Breast epithelium (tissue), 4 donors: ENCODE measurements around the gene BBS12. TPM values are rescaled to one million over a fixed set of nuclear protein-coding genes. Genes with fewer than 3 reads are reported as not detected.

ENCODE experiments used
- DNase-seq, 2 donors: peaks; one replicate each; pipeline ENCODE4 v3.0.0-alpha.2; 2019; ENCODE audit warnings: low spot score in 2 of 2
- H3K27ac ChIP-seq, 2 donors: fragments of 200-600 bp; sonication (generic) in 1 of 2; one replicate each; pipeline ENCODE4 v1.5.1; 2016 to 2019; ENCODE audit warnings: mild to moderate bottlenecking in 1 of 2
- H3K27me3 ChIP-seq, 2 donors: fragments of 200-600 bp; sonication (generic) in 1 of 2; one replicate each; pipeline versions ENCODE4 v1.5.1 to v1.6.0; 2017 to 2019; ENCODE audit warnings: control low read depth in 1 of 2, mild to moderate bottlenecking in 1 of 2
- H3K36me3 ChIP-seq: fragments of 200-600 bp; one replicate; pipeline ENCODE4 v1.5.1; 2019
- H3K4me1 ChIP-seq, 2 donors: fragments of 200-600 bp; sonication (generic); one replicate each; pipeline ENCODE4 v1.5.1; 2016 to 2019; ENCODE audit warnings: control low read depth in 1 of 2
- H3K4me3 ChIP-seq, 3 donors: fragments of 200-600 bp; sonication (generic); 1 replicate in 2 of 3; 2 replicates in 1 of 3; pipeline ENCODE4 v1.5.1; 2016 to 2019; ENCODE audit warnings: mild to moderate bottlenecking in 3 of 3, moderate library complexity in 2 of 3
- H3K9me3 ChIP-seq, 2 donors: fragments of 200-600 bp; sonication (generic) in 1 of 2; one replicate each; pipeline ENCODE4 v1.5.1; 2016 to 2019; ENCODE audit warnings: control low read depth in 1 of 2
- POLR2A ChIP-seq: fragments of 450-650 bp; IDR thresholded peaks from one replicate; pipeline ENCODE4 v1.6.1; 2016; ENCODE audit warnings: antibody characterized with exemption, mild to moderate bottlenecking, moderate library complexity
- POLR2AphosphoS5 ChIP-seq, 3 donors: sonication (generic); formaldehyde crosslinking; IDR thresholded peaks; one replicate each; pipeline ENCODE4 v1.6.1; 2017; ENCODE audit warnings: antibody characterized with exemption in 3 of 3
- intact Hi-C: fragments of 100-400 bp; cut with DNase I; formaldehyde crosslinking; loops from one replicate; pipeline ENCODE4 v1.15.1; 2023; ENCODE audit warnings: low total_unique reads
- total RNA-seq, 3 donors: library from RNA; depleted of rRNA; stranded (reverse); fragments of >200 nt; gene quantifications; one replicate each; pipeline ENCODE4 v1.1.0, GENCODE V29; 2016
- TF ChIP-seq, protein P1 (sequence below), 3 donors: fragments of 450-650 bp; IDR thresholded peaks; one replicate each; pipeline ENCODE4 v1.5.1; 2016 to 2017; ENCODE audit warnings: antibody characterized with exemption in 3 of 3, mild to moderate bottlenecking in 3 of 3, moderate library complexity in 3 of 3

Gene BBS12
- total RNA-seq, 3 donors from 2014 or later, result 2.7 to 15.2 (median 5.6) TPM

DNA sequence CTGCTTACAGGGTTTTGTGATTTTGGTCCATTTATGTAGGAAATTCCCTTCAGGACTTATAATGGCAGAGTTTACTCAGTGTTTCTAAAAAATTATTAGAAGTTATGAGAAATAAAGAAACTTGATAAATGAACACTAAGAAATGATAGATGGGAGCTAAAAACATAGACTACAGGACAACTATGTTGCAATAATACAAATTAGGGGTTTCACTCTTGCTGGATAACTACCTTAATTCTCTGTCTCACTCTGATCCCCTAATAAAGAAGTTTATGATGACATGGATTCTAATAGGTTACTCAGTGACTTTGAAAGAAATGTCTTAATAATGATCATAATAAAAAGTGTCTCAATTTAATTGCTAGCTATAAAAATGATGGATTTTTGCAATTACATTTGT is 23.3 kb upstream of the BBS12 start:
- Histone ChIP-seq H3K27ac (no peak overlapping the region), H3K27me3 (no peaks in the 10 kb centered on the region), H3K9me3 (no peaks in the 10 kb centered on the region), H3K4me1 (no peaks in the 10 kb centered on the region), H3K4me3 (no peak overlapping the region), H3K36me3 (no peaks in the 10 kb centered on the region)
- DNase-seq, result no peak
- intact Hi-C loops, result no loop called here
- TF ChIP-seq, protein P1, sequence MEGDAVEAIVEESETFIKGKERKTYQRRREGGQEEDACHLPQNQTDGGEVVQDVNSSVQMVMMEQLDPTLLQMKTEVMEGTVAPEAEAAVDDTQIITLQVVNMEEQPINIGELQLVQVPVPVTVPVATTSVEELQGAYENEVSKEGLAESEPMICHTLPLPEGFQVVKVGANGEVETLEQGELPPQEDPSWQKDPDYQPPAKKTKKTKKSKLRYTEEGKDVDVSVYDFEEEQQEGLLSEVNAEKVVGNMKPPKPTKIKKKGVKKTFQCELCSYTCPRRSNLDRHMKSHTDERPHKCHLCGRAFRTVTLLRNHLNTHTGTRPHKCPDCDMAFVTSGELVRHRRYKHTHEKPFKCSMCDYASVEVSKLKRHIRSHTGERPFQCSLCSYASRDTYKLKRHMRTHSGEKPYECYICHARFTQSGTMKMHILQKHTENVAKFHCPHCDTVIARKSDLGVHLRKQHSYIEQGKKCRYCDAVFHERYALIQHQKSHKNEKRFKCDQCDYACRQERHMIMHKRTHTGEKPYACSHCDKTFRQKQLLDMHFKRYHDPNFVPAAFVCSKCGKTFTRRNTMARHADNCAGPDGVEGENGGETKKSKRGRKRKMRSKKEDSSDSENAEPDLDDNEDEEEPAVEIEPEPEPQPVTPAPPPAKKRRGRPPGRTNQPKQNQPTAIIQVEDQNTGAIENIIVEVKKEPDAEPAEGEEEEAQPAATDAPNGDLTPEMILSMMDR (IDR thresholded peaks at IDR 0.05), result no peak
- no peak for TF ChIP-seq POLR2A
- no peak for TF ChIP-seq POLR2AphosphoS5 (IDR thresholded peaks at IDR 0.05)

DNA sequence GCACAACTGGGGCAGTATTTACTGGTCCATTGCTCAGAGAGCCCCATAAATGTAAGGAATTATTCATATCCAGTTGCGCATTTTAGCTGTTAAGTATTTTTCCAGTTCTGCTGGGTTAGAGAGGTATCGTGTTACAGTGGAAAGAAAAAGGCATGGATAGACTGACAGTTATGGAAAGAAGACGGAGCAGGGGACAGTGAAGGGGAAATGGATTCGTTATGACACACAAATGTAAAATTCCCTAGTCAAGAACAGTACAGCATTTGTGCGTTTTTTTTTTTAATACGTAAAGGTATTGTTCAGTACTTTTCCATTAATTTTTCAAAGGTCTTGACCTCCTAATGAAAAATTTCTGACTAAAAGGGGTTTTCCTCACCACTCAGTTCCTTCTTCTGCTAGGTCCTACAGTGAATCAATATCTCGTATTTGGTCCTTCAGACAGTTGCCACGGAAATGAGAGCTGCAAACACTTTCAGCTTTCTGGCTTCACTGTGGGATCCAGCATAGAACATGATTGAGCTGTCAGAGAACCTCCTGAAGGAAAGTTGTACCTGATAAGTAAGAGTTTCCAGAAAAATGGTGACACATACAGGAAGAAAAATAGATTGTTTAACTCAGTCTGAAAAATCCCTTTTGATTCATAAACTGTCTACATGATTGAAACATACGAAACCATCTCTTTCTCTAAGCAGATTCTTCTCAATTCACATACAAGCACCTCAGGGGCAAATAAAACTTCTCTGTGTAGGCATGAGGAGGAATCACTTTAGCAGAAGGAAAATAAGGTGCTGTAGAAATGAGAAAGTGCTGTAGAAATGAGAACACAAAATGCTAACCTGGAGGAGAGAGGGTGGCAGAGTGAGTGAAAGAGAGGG is 21.8 kb upstream of the BBS12 start:
- DNase-seq, result no peak
- Histone ChIP-seq H3K27ac (no peak overlapping the region), H3K4me1 (no peaks in the 10 kb centered on the region), H3K27me3 (no peaks in the 10 kb centered on the region), H3K4me3 (no peak overlapping the region), H3K36me3 (no peaks in the 10 kb centered on the region), H3K9me3 (no peaks in the 10 kb centered on the region)
- intact Hi-C loops, result no loop called here
- TF ChIP-seq POLR2A (no peak), POLR2AphosphoS5 (IDR thresholded peaks at IDR 0.05) (no peak)
- TF ChIP-seq, protein P1 (IDR thresholded peaks at IDR 0.05), result no peak

DNA sequence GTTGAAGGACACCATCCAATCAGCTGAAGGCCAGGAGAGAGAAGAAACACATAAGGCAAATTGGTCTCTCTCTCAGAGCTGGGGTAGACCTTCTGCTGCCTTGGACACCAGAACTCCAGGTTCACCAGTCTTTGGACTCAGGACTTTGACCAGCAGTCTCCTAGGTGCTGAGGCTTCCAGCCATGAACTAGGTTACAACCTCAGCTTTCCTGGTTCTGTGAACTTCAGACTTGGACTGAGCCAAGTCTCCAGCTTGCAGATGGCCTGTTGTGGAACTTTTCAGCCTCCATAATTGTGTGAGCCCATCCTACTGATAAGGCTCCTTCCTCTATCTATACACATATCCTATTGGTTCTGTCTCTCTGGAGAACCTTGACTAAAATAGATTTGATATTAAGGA is 20.6 kb upstream of the BBS12 start:
- Histone ChIP-seq H3K27ac (no peak overlapping the region), H3K36me3 (no peaks in the 10 kb centered on the region), H3K4me3 (no peak overlapping the region), H3K27me3 (no peaks in the 10 kb centered on the region), H3K9me3 (no peaks in the 10 kb centered on the region), H3K4me1 (no peaks in the 10 kb centered on the region)
- intact Hi-C loops, result no loop called here
- no peak for TF ChIP-seq POLR2A
- TF ChIP-seq POLR2AphosphoS5 (IDR thresholded peaks at IDR 0.05), result no peak
- TF ChIP-seq, protein P1 (IDR thresholded peaks at IDR 0.05), result no peak
- no peak for DNase-seq

DNA sequence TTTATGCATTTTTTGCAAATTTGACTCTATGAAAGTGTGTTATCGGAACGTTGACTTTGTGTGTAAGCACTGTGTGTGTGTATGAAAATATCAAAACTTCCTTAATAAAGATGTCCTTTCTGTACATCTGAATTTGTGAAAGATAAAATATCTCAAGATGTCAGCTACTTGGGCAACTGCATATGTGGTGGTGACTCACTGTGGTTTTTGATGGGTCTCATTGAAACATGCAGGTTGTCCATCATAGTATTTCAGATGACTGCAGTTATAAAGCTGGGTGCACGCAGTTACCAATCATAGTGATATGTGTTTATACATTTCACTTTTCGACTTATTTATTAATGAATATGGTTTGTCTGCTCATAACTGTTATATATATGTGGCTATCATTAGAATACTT is 19.7 kb upstream of the BBS12 start:
- H3K27me3 ChIP-seq, result no peaks in the 10 kb centered on the region
- intact Hi-C loops, result no loop called here
- H3K4me1 ChIP-seq, result no peaks in the 10 kb centered on the region
- H3K36me3 ChIP-seq, result no peaks in the 10 kb centered on the region
- no peaks in the 10 kb centered on the region for H3K9me3 ChIP-seq
- TF ChIP-seq POLR2A (no peak), POLR2AphosphoS5 (IDR thresholded peaks at IDR 0.05) (no peak)
- TF ChIP-seq, protein P1 (IDR thresholded peaks at IDR 0.05), result no peak
- H3K27ac ChIP-seq, result no peak overlapping the region
- H3K4me3 ChIP-seq, result no peak overlapping the region
- no peak for DNase-seq

DNA sequence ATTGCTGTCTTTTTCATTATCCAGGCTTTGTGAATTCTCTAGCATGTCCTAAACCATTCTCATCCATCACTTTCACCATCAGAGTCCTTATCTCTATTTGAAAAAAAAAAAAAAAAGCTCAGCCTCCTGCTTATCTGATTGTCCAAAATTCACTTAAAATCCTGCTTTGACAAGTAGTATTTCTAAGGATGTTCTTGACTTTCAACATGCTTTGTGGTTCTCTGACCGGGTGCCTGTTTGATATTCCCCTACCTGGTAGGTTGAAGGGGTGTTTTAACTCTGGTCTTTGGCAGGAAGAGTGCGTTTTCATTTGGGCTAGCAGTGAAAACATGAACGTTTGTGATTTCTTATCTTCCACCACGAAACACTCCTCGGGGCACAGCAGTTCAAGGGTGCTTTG is 17.3 kb upstream of the BBS12 start:
- no peaks in the 10 kb centered on the region for H3K36me3 ChIP-seq
- no peak for TF ChIP-seq POLR2AphosphoS5 (IDR thresholded peaks at IDR 0.05)
- no peak for TF ChIP-seq POLR2A
- H3K27me3 ChIP-seq, result no peaks in the 10 kb centered on the region
- no peaks in the 10 kb centered on the region for H3K9me3 ChIP-seq
- intact Hi-C loops, result no loop called here
- H3K4me3 ChIP-seq, result no peak overlapping the region
- no peak overlapping the region for H3K27ac ChIP-seq
- DNase-seq, result no peak
- no peaks in the 10 kb centered on the region for H3K4me1 ChIP-seq
